Esophagus squamous epithelium (tissue), 5 donors: Measurements from ENCODE around the gene ADIPOQ. TPM values are rescaled to one million over a fixed set of nuclear protein-coding genes. Genes with fewer than 3 reads are reported as not detected.
"Not testable (repeated sequence)": the region's sequence is repeated elsewhere in the genome, so short reads cannot be mapped to it uniquely, and the experiment has no call there.

Experiments
- DNase-seq: peaks from one replicate; lab custom pipeline; 2025; lab: John Stamatoyannopoulos, UW
- H3K27ac ChIP-seq, 4 donors: fragments of 200-600 bp; sonication (generic); one replicate each; pipeline ENCODE4 v1.5.1; 2016 to 2019; ENCODE audit warnings: mild to moderate bottlenecking in 1 of 4
- H3K27me3 ChIP-seq, 4 donors: fragments of 200-600 bp; sonication (generic); 1 replicate in 3 of 4; 2 replicates in 1 of 4; pipeline versions ENCODE4 v1.5.1 to v1.6.0; 2017 to 2021; ENCODE audit warnings: antibody characterized with exemption in 1 of 4
- H3K36me3 ChIP-seq, 3 donors: fragments of 200-600 bp; sonication (generic); one replicate each; pipeline ENCODE4 v1.5.1; 2016 to 2019
- H3K4me1 ChIP-seq, 3 donors: fragments of 200-600 bp; sonication (generic); one replicate each; pipeline ENCODE4 v1.5.1; 2017 to 2019
- H3K4me3 ChIP-seq, 4 donors: fragments of 200-600 bp; sonication (generic); 1 replicate in 3 of 4; 2 replicates in 1 of 4; pipeline ENCODE4 v1.5.1; 2016 to 2019; ENCODE audit warnings: mild to moderate bottlenecking in 2 of 4, moderate library complexity in 1 of 4
- H3K9me3 ChIP-seq, 3 donors: fragments of 200-600 bp; sonication (generic); one replicate each; pipeline ENCODE4 v1.5.1; 2016 to 2019
- CTCF ChIP-seq, 6 experiments: fragments of 450-650 bp in 4 of 6; fragments of 200-600 bp in 2 of 6; sonication (generic) in 2 of 6; IDR thresholded peaks; one replicate each; pipeline ENCODE4 v1.5.1; 2016 to 2019; ENCODE audit warnings: antibody characterized with exemption in 6 of 6, mild to moderate bottlenecking in 4 of 6, moderate library complexity in 4 of 6
- POLR2A ChIP-seq, 4 donors: fragments of 450-650 bp; IDR thresholded peaks; one replicate each; pipeline ENCODE4 v1.6.1; 2017; ENCODE audit warnings: antibody characterized with exemption in 4 of 4, mild to moderate bottlenecking in 4 of 4, moderate library complexity in 3 of 4
- WGBS, 2 donors: methylation state at CpG; one replicate each; pipeline ENCODE4 v1.1.5; 2018; 5-methylcytosine and 5-hydroxymethylcytosine counted together
- intact Hi-C: fragments of 100-400 bp; cut with DNase I; formaldehyde crosslinking; loops from one replicate; pipeline ENCODE4 v1.15.0; 2022
- total RNA-seq, 4 donors: library from RNA; depleted of rRNA; stranded (reverse); fragments of >200 nt; gene quantifications; one replicate each; pipeline ENCODE4 v1.1.0, GENCODE V29; 2016
- donor health status: DM: yes; HTN: yes; CAD: no.

The ADIPOQ gene
- total RNA-seq, 4 donors from 2014 or later, result not detected

GRCh38 chr3:186886202-186886981, 43.9 kb downstream of the ADIPOQ start:
- H3K4me1 ChIP-seq, result no peaks in the 10 kb centered on the region
- H3K4me3 ChIP-seq, result no peak overlapping the region
- no peak for DNase-seq
- intact Hi-C loops, result no loop called here
- no peaks in the 10 kb centered on the region for H3K9me3 ChIP-seq
- WGBS, 2 donors, result 77 to 78% methylated on average over 4 to 5 of the region's 5 CpGs
- no peak for TF ChIP-seq CTCF (IDR thresholded peaks at IDR 0.05)
- no peak for TF ChIP-seq POLR2A (IDR thresholded peaks at IDR 0.05)
- H3K27me3 ChIP-seq, result peaks cover 0 to 68% (median 0%) of the 10 kb centered on the region in 4 donors
- no peak overlapping the region for H3K27ac ChIP-seq
- H3K36me3 ChIP-seq, result no peaks in the 10 kb centered on the region

- H3K9me3 ChIP-seq, H3K27ac ChIP-seq, H3K4me1 ChIP-seq, intact Hi-C loops, H3K4me3 ChIP-seq, H3K36me3 ChIP-seq, DNase-seq: not testable (repeated sequence)
- H3K27me3 ChIP-seq, result peaks cover 0 to 79% (median 0%) of the 10 kb centered on the region in 4 donors
- WGBS, 2 donors, result 70% methylated on average over 2 of the region's 5 CpGs; no CpG with 5 or more reads in 1 of the 2 donors
Measured at GRCh38 chr3:186887507-186887938, 45.0 kb downstream of the ADIPOQ start.

- no peak overlapping the region for H3K27ac ChIP-seq
- DNase-seq, result no peak
- H3K4me1 ChIP-seq, result no peaks in the 10 kb centered on the region
- peaks cover 0 to 76% (median 0%) of the 10 kb centered on the region in 4 donors for H3K27me3 ChIP-seq
- H3K4me3 ChIP-seq, result no peak overlapping the region
- no peaks in the 10 kb centered on the region for H3K9me3 ChIP-seq
- 33 to 50% methylated on average over 6 of the region's 6 CpGs for WGBS, 2 donors
- H3K36me3 ChIP-seq, result no peaks in the 10 kb centered on the region
- intact Hi-C loops, result no loop called here
- TF ChIP-seq CTCF (IDR thresholded peaks at IDR 0.05), result no peak
- TF ChIP-seq POLR2A (IDR thresholded peaks at IDR 0.05), result no peak
Measured at GRCh38 chr3:186888569-186888968, 46.1 kb downstream of the ADIPOQ start.

GRCh38 chr3:186889698-186890097, 47.2 kb downstream of the ADIPOQ start:
- H3K9me3 ChIP-seq, DNase-seq, intact Hi-C loops, H3K36me3 ChIP-seq, H3K4me1 ChIP-seq, H3K4me3 ChIP-seq, H3K27ac ChIP-seq: not testable (repeated sequence)
- H3K27me3 ChIP-seq, result peaks cover 0 to 82% (median 0%) of the 10 kb centered on the region in 4 donors
- WGBS, 2 donors, result 95 to 96% methylated on average over 4 of the region's 4 CpGs

GRCh38 chr3:186890911-186891310, 48.4 kb downstream of the ADIPOQ start:
- Histone ChIP-seq H3K4me3 (no peak overlapping the region), H3K4me1 (peaks cover 0 to 9% (median 0%) of the 10 kb centered on the region in 3 donors), H3K36me3 (no peaks in the 10 kb centered on the region), H3K27me3 (peaks cover 0 to 74% (median 0%) of the 10 kb centered on the region in 4 donors), H3K9me3 (no peaks in the 10 kb centered on the region), H3K27ac (no peak overlapping the region)
- intact Hi-C loops, result no loop called here
- DNase-seq, result no peak
- TF ChIP-seq POLR2A (IDR thresholded peaks at IDR 0.05) (no peak), CTCF (IDR thresholded peaks at IDR 0.05) (no peak)

- intact Hi-C loops, result not testable (repeated sequence)
- no CpG with 5 or more reads among the region's 2 CpGs for WGBS, 2 donors
Measured at GRCh38 chr3:186893071-186893470, 50.6 kb downstream of the ADIPOQ start.

More at GRCh38 chr3:186893071-186893470, 50.6 kb downstream of the ADIPOQ start:
- H3K27me3 ChIP-seq, result peaks cover 0 to 81% (median 0%) of the 10 kb centered on the region in 4 donors
- H3K27ac ChIP-seq, H3K4me3 ChIP-seq, H3K9me3 ChIP-seq, H3K4me1 ChIP-seq, H3K36me3 ChIP-seq, DNase-seq: not testable (repeated sequence)
